Caco-2 (cell line): ENCODE results near the gene ADCY6. TPM values are rescaled to one million over a fixed set of nuclear protein-coding genes. Genes with fewer than 3 reads are reported as not detected.

Source experiments
- BruUV-seq: library from RNA; stranded (reverse); fragments of 400-500 nt; replicated peaks from 2 replicates; lab custom pipeline; 2021; lab: Mats Ljungman, UMichigan
- CTCF ChIA-PET: fragments of 300-600 bp; sonication (Branson Sonifier 250); formaldehyde crosslinking; loops from one replicate; lab custom pipeline; 2022; ENCODE audit warnings: antibody characterized with exemption; lab: Charles Lee
- POLR2A ChIA-PET: fragments of 300-600 bp; sonication (Branson Sonifier 250); formaldehyde crosslinking; loops from one replicate; lab custom pipeline; 2022; ENCODE audit warnings: antibody characterized with exemption; lab: Charles Lee
- DNase-seq, 2 experiments: peaks; one replicate each; pipeline versions ENCODE4 v3.0.0 to v3.0.0-alpha.2; 2020 to 2022
- H3K27me3 ChIP-seq: replicated peaks from 2 replicates; pipeline ENCODE4 v1.6.0; 2011; ENCODE audit warnings: low read length; ENCODE audit not compliant: control insufficient read depth, insufficient read depth
- H3K36me3 ChIP-seq: 2 replicates; pipeline ENCODE4 v1.5.1; 2011; ENCODE audit warnings: low read length; ENCODE audit not compliant: control insufficient read depth, insufficient read depth
- H3K4me1 ChIP-seq: fragments of 250-450 bp; sonication (Bioruptor Pico); 2 replicates; pipeline ENCODE4 v1.5.1; 2020; ENCODE audit warnings: mild to moderate bottlenecking
- H3K4me3 ChIP-seq: 2 replicates; pipeline ENCODE4 v1.5.1; 2011; ENCODE audit warnings: low read depth, mild to moderate bottlenecking, control low read depth, low read length
- H3K9me3 ChIP-seq: fragments of 250-450 bp; sonication (Bioruptor Pico); 2 replicates; pipeline ENCODE4 v1.5.1; 2020; ENCODE audit warnings: mild to moderate bottlenecking, moderate library complexity
- H3K27ac Mint-ChIP-seq: one replicate; pipeline ENCODE4 v1.8.0; 2022; ENCODE audit warnings: mixed read lengths; ENCODE audit not compliant: unreplicated experiment
- H3K27me3 Mint-ChIP-seq: one replicate; pipeline ENCODE4 v1.8.0; 2022; ENCODE audit warnings: mixed read lengths; ENCODE audit not compliant: insufficient read depth, unreplicated experiment
- H3K36me3 Mint-ChIP-seq: one replicate; pipeline ENCODE4 v1.8.0; 2022; ENCODE audit warnings: mild to moderate bottlenecking, mixed read lengths; ENCODE audit not compliant: insufficient read depth, unreplicated experiment
- H3K4me1 Mint-ChIP-seq: one replicate; pipeline ENCODE4 v1.8.0; 2022; ENCODE audit warnings: low read depth, mixed read lengths; ENCODE audit not compliant: unreplicated experiment
- H3K4me3 Mint-ChIP-seq: one replicate; pipeline ENCODE4 v1.8.0; 2022; ENCODE audit warnings: mild to moderate bottlenecking, moderate library complexity, mixed read lengths; ENCODE audit not compliant: unreplicated experiment
- H3K9me3 Mint-ChIP-seq: one replicate; pipeline ENCODE4 v1.8.0; 2022; ENCODE audit warnings: mixed read lengths; ENCODE audit not compliant: unreplicated experiment
- CTCF ChIP-seq, 2 experiments: fragments of 200-600 bp in 1 of 2; IDR thresholded peaks; 1 replicate in 1 of 2; 2 replicates in 1 of 2; pipeline versions ENCODE4 v1.5.1 to v1.8.0; 2011 to 2022; ENCODE audit warnings: antibody characterized with exemption in 1 of 2, control low read depth in 1 of 2, inconsistent platforms in 1 of 2, low read depth in 1 of 2, low read length in 1 of 2, mild to moderate bottlenecking in 1 of 2, moderate library complexity in 1 of 2; ENCODE audit not compliant: insufficient read depth in 1 of 2, severe bottlenecking in 1 of 2, unreplicated experiment in 1 of 2
- intact Hi-C: fragments of 100-400 bp; cut with micrococcal nuclease; formaldehyde crosslinking; loops from one replicate; pipeline ENCODE4 v1.10.0; 2022; ENCODE audit not compliant: unreplicated experiment
- total RNA-seq: library from RNA; stranded (reverse); gene quantifications from 2 replicates; pipeline ENCODE4 v1.2.3, GENCODE V29; 2022

The ADCY6 gene
- total RNA-seq, 1 experiment from 2014 or later: 89.8 TPM

- H3K4me1 ChIP-seq: peaks cover 11% of the 10 kb centered on the region
- Mint-ChIP-seq H3K27me3 (no peaks in the 10 kb centered on the region), H3K4me3 (peak within 1 kb of the TSS; percentile 97), H3K9me3 (no peaks in the 10 kb centered on the region), H3K36me3 (peaks cover 9% of the 10 kb centered on the region), H3K27ac (peak within 1 kb of the TSS; percentile 92), H3K4me1 (peaks cover 14% of the 10 kb centered on the region)
- intact Hi-C loops: no loop called here
- no peaks in the 10 kb centered on the region for H3K9me3 ChIP-seq
- H3K36me3 ChIP-seq: no peaks in the 10 kb centered on the region
- DNase-seq: peak; percentile 84 to 85
- ChIA-PET POLR2A (no interaction called here), CTCF (interaction anchor here (0.7 to 2.0 kb wide), 4 partner anchors 28 to 65 kb away, joined by 3 to 8 read pairs (median 4); partner anchors contain the start of gene DDX23)
- no peaks in the 10 kb centered on the region for H3K27me3 ChIP-seq
- H3K4me3 ChIP-seq: peak within 1 kb of the TSS; percentile 82
- no TSS peak for BruUV-seq
- peak in 1 of 2 experiments; percentile 15 for TF ChIP-seq CTCF (IDR thresholded peaks at IDR 0.05; ENCODE audit: insufficient read depth in 1 of 2, low read depth in 1 of 2, low read length in 1 of 2, severe bottlenecking in 1 of 2, unreplicated experiment in 1 of 2)
These were observed 29.3 kb upstream of the ADCY6 start, which contains the start of gene CACNB3 for GRCh38 chr12:48817873-48818830. TSS of gene CACNB3 (plus strand) at chr12:48818496. CDS start at chr12:48818930, 434 bp downstream.

GRCh38 chr12:48816143-48816854 lies 27.4 kb upstream of the ADCY6 start:
- CTCF ChIA-PET: interaction anchor here (0.6 to 2.1 kb wide), 10 partner anchors 11 to 172 kb away, joined by 3 to 34 read pairs (median 7); partner anchors contain the start of gene FKBP11
- POLR2A ChIA-PET: interaction anchor here (1.0 kb wide), 1 partner anchor 36 kb away, joined by 4 read pairs; no protein-coding TSS in a partner anchor
- Histone ChIP-seq H3K4me3 (peak overlapping the region; percentile 91), H3K9me3 (no peaks in the 10 kb centered on the region), H3K4me1 (peaks cover 13% of the 10 kb centered on the region), H3K27me3 (no peaks in the 10 kb centered on the region), H3K36me3 (no peaks in the 10 kb centered on the region)
- no peak for TF ChIP-seq CTCF (IDR thresholded peaks at IDR 0.05; ENCODE audit: insufficient read depth in 1 of 2, low read depth in 1 of 2, low read length in 1 of 2, severe bottlenecking in 1 of 2, unreplicated experiment in 1 of 2)
- H3K36me3 Mint-ChIP-seq: peaks cover 9% of the 10 kb centered on the region
- H3K9me3 Mint-ChIP-seq: no peaks in the 10 kb centered on the region
- intact Hi-C loops: no loop called here
- H3K27me3 Mint-ChIP-seq: no peaks in the 10 kb centered on the region
- BruUV-seq: no TSS peak
- H3K4me1 Mint-ChIP-seq: peaks cover 7% of the 10 kb centered on the region
- DNase-seq: no peak
- peak overlapping the region; percentile 97 for H3K4me3 Mint-ChIP-seq
- no peak overlapping the region for H3K27ac Mint-ChIP-seq
